Fibroblast of the aortic adventitia (primary cell): Measurements from ENCODE around the gene MYOCOS. TPM values are rescaled to one million over a fixed set of nuclear protein-coding genes. Genes with fewer than 3 reads are reported as not detected.

ENCODE experiments used
- DNase-seq: peaks from one replicate; pipeline ENCODE4 v3.0.0-alpha.2; 2010; ENCODE audit warnings: low read depth
- H3K4me3 ChIP-seq: 2 replicates; pipeline ENCODE4 v1.5.1; 2011; ENCODE audit warnings: low read depth, mild to moderate bottlenecking, control low read depth, low read length, moderate library complexity
- CTCF ChIP-seq: IDR thresholded peaks from 2 replicates; pipeline ENCODE4 v1.5.1; 2011; ENCODE audit warnings: mild to moderate bottlenecking, low read length, control low read depth, inconsistent platforms; ENCODE audit not compliant: insufficient read depth
- total RNA-seq: library from RNA; depleted of rRNA; stranded (reverse); fragments of >200 nt; gene quantifications from 2 replicates; pipeline ENCODE4 v1.2.3, GENCODE V29; 2012; ENCODE audit warnings: low replicate concordance

The MYOCOS gene
- total RNA-seq: not detected in 2 replicates

- H3K4me3 ChIP-seq: no peak within 1 kb of the TSS
- no peak for DNase-seq
- TF ChIP-seq CTCF: no peak
Measured at GRCh38 chr1:171622152-171622462, at the start of gene MYOCOS. Gene MYOCOS (plus strand): TSS chr1:171622243. CDS start chr1:171623884, 1,641 bp downstream.

GRCh38 chr1:171576144-171576543 is 45.9 kb upstream of the MYOCOS start:
- no peak for TF ChIP-seq CTCF
- H3K4me3 ChIP-seq: no peak overlapping the region
- DNase-seq: no peak

- no peak for TF ChIP-seq CTCF
- H3K4me3 ChIP-seq: no peak overlapping the region
- no peak for DNase-seq
Measured at GRCh38 chr1:171581226-171581625, 40.8 kb upstream of the MYOCOS start.

- TF ChIP-seq CTCF: no peak
- no peak for DNase-seq
- no peak overlapping the region for H3K4me3 ChIP-seq
Measured at GRCh38 chr1:171581766-171582165, 40.3 kb upstream of the MYOCOS start.

- no peak overlapping the region for H3K4me3 ChIP-seq
- no peak for DNase-seq
- no peak for TF ChIP-seq CTCF
Measured at GRCh38 chr1:171582589-171582988, 39.5 kb upstream of the MYOCOS start.

- DNase-seq: no peak
- no peak overlapping the region for H3K4me3 ChIP-seq
- TF ChIP-seq CTCF: no peak
Measured at GRCh38 chr1:171583591-171584201, 38.3 kb upstream of the MYOCOS start.

- no peak for TF ChIP-seq CTCF
- no peak overlapping the region for H3K4me3 ChIP-seq
- no peak for DNase-seq
Measured at GRCh38 chr1:171585715-171586114, 36.3 kb upstream of the MYOCOS start.
